ENCODE measurements around the gene ROR1. TPM values are rescaled to one million over a fixed set of nuclear protein-coding genes. Genes with fewer than 3 reads are reported as not detected.
"Not testable (repeated sequence)": the region's sequence is repeated elsewhere in the genome, so short reads cannot be mapped to it uniquely, and the experiment has no call there.

Gene ROR1
- total and polyA plus RNA-seq, 10 of the 15 experiments (the other 5 are each of a cell fraction or from before 2014, with no cell fraction given): 0.02 to 0.08 (median 0.05) TPM; not detected in 6

DNA sequence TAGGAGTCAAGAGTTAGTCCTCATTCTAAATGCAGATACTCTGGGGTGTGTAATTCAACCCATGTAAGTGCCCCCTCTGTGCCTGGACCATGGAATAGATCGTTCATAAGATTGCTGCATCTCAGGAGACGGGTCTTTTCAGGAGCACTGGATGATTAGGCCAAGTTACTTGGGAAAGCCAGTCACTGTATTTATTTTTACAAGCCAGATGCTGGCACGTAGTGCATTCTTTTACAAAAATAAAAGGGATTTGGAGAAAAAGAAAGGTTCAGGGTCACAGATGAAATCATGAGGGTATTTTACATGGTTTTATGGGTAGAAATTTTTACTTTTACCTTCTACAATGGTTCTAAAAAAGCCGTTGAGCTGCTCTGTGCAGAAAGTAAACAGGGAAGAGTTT lies 327.0 kb downstream of the ROR1 start:
- in situ Hi-C loops (cut with MboI): no loop called here
- CTCF ChIA-PET: interaction anchor here (1.7 kb wide), 1 partner anchor 409 kb away, joined by 6 read pairs; no protein-coding TSS in a partner anchor
- intact Hi-C loops (cut with micrococcal nuclease; ENCODE audit: unreplicated experiment): no loop called here

DNA sequence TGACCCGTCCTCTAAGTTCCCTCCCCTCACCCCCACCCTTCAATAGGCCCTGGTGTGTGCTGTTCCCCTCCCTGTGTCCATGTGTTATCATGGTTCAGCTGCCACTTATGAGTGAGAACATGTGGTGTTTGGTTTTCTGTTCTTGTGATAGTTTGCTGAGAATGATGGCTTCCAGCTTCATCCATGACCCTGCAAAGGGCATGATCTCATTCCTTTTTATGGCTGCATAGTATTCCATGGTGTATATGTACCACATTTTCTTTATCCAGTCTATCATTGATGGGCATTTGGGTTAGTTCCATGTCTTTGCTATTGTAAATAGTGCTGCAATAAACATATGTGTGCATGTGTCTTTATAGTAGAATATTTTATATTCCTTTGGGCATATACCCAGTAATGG lies 330.8 kb downstream of the ROR1 start:
- H3K27me3 ChIP-seq (replicated peaks in 1 of 2; ENCODE audit: control insufficient read depth in 2 of 2, insufficient read depth in 2 of 2, low read length in 1 of 2); H3K4me2 ChIP-seq (ENCODE audit: control insufficient read depth, insufficient read depth); H3K9ac ChIP-seq (ENCODE audit: control insufficient read depth, insufficient read depth, low read length); H3K9me3 ChIP-seq (replicated peaks; ENCODE audit: control insufficient read depth, insufficient read depth, low read length); H3K27ac ChIP-seq (ENCODE audit: control insufficient read depth, insufficient read depth); POLR2A ChIA-PET; RAD21 ChIA-PET (ENCODE audit: unreplicated experiment); intact Hi-C loops (cut with micrococcal nuclease; ENCODE audit: unreplicated experiment); CTCF ChIA-PET; in situ Hi-C loops (cut with MboI); H3K4me3 ChIP-seq; BruUV-seq (replicated peaks); H4K20me1 ChIP-seq (ENCODE audit: control insufficient read depth, insufficient read depth); H3K36me3 ChIP-seq (ENCODE audit: control insufficient read depth in 2 of 2, insufficient read depth in 2 of 2, low read length in 1 of 2); H3K79me2 ChIP-seq (ENCODE audit: control insufficient read depth, insufficient read depth, low read length); DNase-seq (ENCODE audit: low read depth, low spot score); H3K4me1 ChIP-seq (ENCODE audit: control insufficient read depth, insufficient read depth, low read length); H2AFZ ChIP-seq (ENCODE audit: control insufficient read depth, low read depth, low read length); FAIRE-seq; SMC1A ChIA-PET (ENCODE audit: uncharacterized antibody, unreplicated experiment); ATAC-seq: not testable (repeated sequence)
- WGBS (ENCODE audit: insufficient coverage, insufficient replicate concordance, low lambda C conversion rate, missing lambda C conversion rate): 0% methylated on average over 1 of the region's 1 CpG

More for the DNA sequence above, 327.0 kb downstream of the ROR1 start:
- TF ChIP-seq FOXK2 (IDR thresholded peaks at IDR 0.05) (no peak), NFIC (IDR thresholded peaks at IDR 0.05; ENCODE audit: low read depth, low read length) (no peak), DPF2 (IDR thresholded peaks at IDR 0.05) (no peak), TAF1 (IDR thresholded peaks at IDR 0.05; ENCODE audit: borderline replicate concordance, low read depth, low read length) (no peak), RAD51 (IDR thresholded peaks at IDR 0.05) (no peak), KAT2A (conservative IDR thresholded peaks at IDR 0.05; ENCODE audit: control insufficient read depth, low read depth, low read length) (no peak), CREM (IDR thresholded peaks at IDR 0.05; ENCODE audit: low read depth) (no peak), SUPT20H (IDR thresholded peaks at IDR 0.05; ENCODE audit: borderline replicate concordance, control insufficient read depth, low read depth, low read length) (no peak), BRCA1 (IDR thresholded peaks at IDR 0.05; ENCODE audit: low read depth, low read length) (no peak), TCF7 (IDR thresholded peaks at IDR 0.05; ENCODE audit: borderline replicate concordance) (no peak)
- TF ChIP-seq, protein P1, sequence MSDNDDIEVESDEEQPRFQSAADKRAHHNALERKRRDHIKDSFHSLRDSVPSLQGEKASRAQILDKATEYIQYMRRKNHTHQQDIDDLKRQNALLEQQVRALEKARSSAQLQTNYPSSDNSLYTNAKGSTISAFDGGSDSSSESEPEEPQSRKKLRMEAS (IDR thresholded peaks at IDR 0.05; ENCODE audit: low read depth, low read length): no peak
- no peak overlapping the region for H3K9ac ChIP-seq (ENCODE audit: control insufficient read depth, insufficient read depth, low read length)
- POLR2A ChIA-PET: no interaction called here
- DNase-seq (ENCODE audit: low read depth, low spot score) (no peak), ATAC-seq (no peak), FAIRE-seq (no peak)
- H3K79me2 ChIP-seq (ENCODE audit: control insufficient read depth, insufficient read depth, low read length): no peaks in the 10 kb centered on the region
- no peaks in the 10 kb centered on the region for H3K9me3 ChIP-seq (replicated peaks; ENCODE audit: control insufficient read depth, insufficient read depth, low read length)
- H4K20me1 ChIP-seq (ENCODE audit: control insufficient read depth, insufficient read depth): no peaks in the 10 kb centered on the region
- H3K27ac ChIP-seq (ENCODE audit: control insufficient read depth, insufficient read depth): no peak overlapping the region
- no peaks in the 10 kb centered on the region for H3K27me3 ChIP-seq (replicated peaks in 1 of 2; ENCODE audit: control insufficient read depth in 2 of 2, insufficient read depth in 2 of 2, low read length in 1 of 2)
- no peaks in the 10 kb centered on the region for H3K4me1 ChIP-seq (ENCODE audit: control insufficient read depth, insufficient read depth, low read length)
- no TSS peak for BruUV-seq (replicated peaks)
- H3K4me2 ChIP-seq (ENCODE audit: control insufficient read depth, insufficient read depth): no peak overlapping the region
- RAD21 ChIA-PET (ENCODE audit: unreplicated experiment): interaction anchor here (0.9 kb wide), 1 partner anchor 36 kb away, joined by 4 read pairs; no protein-coding TSS in a partner anchor
- SMC1A ChIA-PET (ENCODE audit: uncharacterized antibody, unreplicated experiment): interaction anchor here (0.6 to 1.6 kb wide), 5 partner anchors 10 to 67 kb away, joined by 3 to 4 read pairs (median 3); no protein-coding TSS in a partner anchor
- 12% methylated on average over 4 of the region's 4 CpGs for WGBS (ENCODE audit: insufficient coverage, insufficient replicate concordance, low lambda C conversion rate, missing lambda C conversion rate)
- no peaks in the 10 kb centered on the region for H3K36me3 ChIP-seq (ENCODE audit: control insufficient read depth in 2 of 2, insufficient read depth in 2 of 2, low read length in 1 of 2)
- H2AFZ ChIP-seq (ENCODE audit: control insufficient read depth, low read depth, low read length): no peak overlapping the region
- H3K4me3 ChIP-seq: no peak overlapping the region
